ENCODE measurements around the gene TAF4.
"Not testable (repeated sequence)": the region's sequence is repeated elsewhere in the genome, so short reads cannot be mapped to it uniquely, and the experiment has no call there.

Gene TAF4, protein sequence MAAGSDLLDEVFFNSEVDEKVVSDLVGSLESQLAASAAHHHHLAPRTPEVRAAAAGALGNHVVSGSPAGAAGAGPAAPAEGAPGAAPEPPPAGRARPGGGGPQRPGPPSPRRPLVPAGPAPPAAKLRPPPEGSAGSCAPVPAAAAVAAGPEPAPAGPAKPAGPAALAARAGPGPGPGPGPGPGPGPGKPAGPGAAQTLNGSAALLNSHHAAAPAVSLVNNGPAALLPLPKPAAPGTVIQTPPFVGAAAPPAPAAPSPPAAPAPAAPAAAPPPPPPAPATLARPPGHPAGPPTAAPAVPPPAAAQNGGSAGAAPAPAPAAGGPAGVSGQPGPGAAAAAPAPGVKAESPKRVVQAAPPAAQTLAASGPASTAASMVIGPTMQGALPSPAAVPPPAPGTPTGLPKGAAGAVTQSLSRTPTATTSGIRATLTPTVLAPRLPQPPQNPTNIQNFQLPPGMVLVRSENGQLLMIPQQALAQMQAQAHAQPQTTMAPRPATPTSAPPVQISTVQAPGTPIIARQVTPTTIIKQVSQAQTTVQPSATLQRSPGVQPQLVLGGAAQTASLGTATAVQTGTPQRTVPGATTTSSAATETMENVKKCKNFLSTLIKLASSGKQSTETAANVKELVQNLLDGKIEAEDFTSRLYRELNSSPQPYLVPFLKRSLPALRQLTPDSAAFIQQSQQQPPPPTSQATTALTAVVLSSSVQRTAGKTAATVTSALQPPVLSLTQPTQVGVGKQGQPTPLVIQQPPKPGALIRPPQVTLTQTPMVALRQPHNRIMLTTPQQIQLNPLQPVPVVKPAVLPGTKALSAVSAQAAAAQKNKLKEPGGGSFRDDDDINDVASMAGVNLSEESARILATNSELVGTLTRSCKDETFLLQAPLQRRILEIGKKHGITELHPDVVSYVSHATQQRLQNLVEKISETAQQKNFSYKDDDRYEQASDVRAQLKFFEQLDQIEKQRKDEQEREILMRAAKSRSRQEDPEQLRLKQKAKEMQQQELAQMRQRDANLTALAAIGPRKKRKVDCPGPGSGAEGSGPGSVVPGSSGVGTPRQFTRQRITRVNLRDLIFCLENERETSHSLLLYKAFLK

DNA sequence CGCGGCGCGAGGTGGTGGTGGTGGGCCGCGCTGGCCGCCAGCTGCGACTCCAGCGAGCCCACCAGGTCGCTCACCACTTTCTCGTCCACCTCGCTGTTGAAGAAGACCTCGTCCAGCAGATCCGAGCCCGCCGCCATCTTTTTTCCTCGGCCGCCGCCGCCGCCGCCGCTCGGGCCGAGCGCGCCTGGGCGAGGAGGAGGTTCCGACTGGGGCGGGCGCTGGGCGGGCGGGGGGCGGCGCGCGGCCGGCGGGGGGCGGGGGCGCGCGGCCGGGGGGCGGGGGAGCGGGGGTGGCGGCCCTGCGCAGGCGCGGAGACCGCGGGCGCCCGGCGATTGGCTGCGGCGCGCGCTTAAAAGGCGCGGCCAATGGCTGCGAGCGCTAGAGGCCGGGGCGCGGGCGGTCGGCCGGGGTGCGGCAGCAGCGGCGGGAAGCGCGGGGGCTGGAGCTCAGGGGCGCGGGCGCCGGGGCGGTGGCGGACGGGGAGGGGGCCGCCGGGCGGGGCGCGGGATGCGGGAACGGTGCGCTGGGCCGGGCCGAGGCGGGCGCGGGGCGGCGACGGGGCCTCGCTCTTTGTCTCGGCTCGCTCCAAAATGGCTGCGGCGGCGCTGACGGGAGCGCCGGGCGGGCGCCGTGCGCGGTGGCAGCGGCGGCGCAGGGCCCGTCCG lies at the start of gene TAF4:
Gene TAF4, minus strand, starts transcription at position 208 of the 665 bp plus-strand sequence. Its CDS starts 71 bp downstream, at position 137.
- DNase-seq (ENCODE audit: low spot score): peak; percentile 94

DNA sequence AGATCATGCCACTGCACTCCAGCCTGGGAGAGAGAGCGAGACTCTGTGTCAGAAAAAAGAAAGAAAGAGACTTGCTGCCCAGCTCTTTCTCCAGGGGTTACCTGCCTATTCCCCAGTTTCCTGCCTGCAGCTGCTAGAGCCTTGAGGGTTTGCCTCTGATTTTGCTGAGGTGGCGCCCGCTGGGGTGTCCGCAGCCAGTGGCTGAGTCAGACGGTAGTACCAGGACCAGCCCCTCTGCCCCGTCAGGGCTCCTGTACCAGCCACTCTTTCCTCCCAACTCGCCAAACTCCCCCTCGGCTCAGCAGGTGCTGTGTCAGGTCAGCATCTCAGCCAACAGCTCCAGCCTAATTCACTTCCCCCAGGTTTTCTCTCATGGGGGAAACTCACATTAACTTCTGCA lies 49.2 kb upstream of the TAF4 start:
- DNase-seq (ENCODE audit: low spot score): no peak

DNA sequence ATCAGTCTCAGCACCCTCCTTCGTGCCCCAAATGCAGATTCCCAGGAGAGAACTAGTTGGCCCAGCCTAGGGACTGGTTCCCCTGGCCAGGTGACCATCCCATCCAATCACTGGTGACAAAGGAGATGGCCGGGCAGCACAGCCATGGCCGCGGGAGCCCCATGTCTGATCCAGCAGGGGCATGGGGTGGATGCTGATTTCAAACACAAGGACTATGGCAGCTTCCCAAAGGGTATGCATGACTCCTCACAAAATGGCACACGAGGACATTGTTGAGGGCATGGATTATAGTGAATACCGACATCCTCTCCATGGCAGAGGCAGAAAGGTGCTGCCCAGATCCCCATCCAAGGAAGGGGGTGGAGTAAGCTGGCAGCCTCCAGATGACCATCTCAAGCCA lies 46.7 kb upstream of the TAF4 start:
- no peak for DNase-seq (ENCODE audit: low spot score)

DNA sequence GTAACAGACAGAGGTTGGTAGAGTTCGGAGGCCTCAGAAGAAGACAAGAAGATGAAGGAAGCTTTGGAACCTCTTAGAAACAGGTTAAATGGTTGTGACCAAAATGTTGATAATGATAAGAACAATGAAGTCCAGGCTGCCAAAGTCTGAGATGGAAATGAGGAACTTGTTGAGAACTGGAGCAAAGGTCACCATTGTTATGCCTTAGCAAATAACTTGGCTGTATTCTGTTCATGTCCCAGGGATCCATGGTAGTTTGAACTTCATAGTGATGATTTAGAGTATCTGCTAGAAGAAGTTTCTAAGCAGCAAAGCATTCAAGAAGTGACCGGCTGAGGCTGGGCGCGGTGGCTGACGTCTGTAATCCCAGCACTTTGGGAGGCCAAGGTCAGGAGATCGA lies 45.5 kb upstream of the TAF4 start:
- no peak for DNase-seq (ENCODE audit: low spot score)

DNA sequence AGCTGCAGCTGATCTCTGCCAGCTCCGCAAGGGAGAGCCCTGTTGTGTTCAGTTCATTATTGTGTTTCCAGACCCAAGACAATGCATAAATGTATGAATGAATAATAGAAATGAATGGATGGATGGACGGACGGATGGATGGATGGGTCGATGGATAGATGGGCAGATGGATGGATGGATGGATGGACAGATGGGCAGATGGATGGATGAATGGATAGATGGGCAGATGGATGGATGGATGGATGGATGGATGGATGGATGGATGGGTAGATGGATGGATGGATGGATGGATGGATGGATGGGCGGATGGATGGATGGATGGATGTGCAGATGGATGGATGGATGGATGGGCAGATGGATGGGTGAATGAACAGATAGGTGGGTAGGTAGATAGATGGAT lies 39.9 kb upstream of the TAF4 start:
- DNase-seq (ENCODE audit: low spot score): no peak

DNA sequence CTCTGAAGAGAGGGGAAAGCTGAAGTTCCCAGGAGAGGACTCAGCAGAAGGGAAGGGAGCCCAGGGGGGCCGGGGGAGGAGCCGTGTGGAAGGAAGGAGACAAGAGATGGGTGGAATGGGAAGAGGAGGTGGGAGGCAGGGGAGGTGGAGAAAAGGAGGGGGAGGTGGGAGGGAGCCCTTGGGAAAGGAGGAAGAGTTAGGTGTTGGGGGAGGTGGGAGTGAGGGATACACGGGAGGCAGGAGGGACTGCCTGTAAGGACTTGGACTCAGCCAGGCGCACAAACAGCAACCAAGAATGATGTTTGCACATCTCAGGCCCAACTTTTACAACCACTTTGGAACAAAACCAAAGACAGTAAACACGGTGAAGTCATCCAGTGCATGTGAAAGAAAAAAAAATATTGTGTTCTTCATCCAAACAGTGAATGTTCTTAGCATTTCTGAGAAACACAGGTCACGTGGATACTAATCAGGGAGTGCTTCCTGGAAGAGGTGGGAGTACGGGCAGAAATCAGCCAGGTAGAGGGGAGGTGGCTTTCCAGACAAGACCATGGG lies 39.2 kb upstream of the TAF4 start:
- DNase-seq (ENCODE audit: low spot score): no peak

DNA sequence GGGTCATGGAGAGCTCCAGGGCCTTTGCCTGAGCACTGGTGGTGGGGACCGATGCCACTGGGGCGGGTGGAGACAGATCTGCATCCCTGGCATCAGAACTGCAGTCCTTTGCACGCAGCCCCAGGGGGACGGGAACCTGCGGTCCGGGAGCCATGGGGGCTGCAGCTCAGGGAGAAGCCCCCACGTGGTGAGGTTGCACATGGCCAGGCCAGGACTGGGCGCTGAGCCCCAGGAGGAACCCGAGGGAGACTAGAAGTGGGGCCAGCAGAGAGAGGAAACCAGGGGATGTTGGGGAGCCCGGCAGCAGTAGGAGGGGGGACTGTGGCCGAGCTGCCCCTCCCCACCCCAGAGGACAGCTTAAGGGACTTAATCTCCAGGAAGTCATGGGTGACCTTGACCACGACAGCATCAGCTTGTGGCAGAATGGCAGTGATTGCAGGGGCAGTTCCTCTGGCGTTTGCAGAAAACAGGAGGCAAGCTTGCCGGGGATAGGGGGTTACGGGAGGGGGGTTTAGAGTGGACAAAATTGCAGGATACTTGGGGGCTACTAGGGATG lies 38.6 kb upstream of the TAF4 start:
- DNase-seq (ENCODE audit: low spot score): no peak

DNA sequence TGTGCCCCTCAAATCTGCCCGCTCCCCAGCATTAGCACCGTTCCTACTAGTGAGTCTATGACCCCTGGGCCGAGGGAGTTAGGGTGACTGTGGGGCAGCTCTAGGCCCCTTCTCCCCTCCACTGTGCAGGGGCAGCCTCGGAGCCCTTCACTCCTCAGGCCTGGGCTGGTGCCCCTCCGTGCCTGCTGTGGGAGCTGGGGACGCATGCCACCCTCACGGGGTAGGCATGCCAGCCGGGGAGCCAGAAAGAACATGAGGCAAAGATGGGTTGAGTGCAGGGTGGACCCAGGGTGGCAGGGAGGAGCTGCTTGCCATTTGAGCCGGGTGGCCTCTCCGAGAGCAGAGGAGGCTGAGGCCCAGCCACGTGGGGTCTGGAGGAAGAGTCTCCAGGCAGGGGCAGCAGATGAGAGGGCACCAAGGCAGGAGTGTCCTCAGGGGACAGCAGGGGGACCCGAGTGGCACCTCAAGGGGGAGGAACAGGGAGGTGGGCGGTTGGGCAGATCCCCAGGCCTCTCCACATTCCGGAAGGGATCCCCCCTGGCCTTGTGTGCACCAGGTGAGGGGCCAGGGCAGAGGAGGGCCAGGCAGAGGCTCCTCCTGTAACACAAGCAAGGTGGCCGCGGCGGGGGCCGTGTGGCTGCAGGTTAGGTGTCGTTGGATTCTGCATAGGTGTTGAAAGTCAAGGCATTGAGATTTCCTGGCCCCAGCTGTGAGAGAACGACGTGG lies 38.0 kb upstream of the TAF4 start:
- no peak for DNase-seq (ENCODE audit: low spot score)

DNA sequence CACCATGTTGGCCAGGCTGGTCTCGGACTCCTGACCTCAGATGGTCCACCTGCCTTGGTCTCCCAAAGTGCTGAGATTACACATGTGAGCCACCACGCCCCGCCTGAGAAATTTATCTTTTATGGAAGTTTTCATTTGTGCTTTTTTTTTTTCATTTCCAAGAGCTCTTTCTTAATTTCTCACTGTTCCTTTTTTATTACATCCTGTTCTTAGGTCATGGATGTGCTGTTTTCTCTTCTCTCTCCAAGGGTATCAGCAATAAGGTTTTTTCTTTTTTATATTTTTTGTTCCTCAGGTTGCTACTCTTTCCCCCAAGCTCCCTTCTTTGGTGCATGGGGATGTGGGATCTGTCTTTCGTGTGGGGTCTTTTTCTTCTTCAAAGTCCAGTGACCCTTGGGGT lies 35.4 kb upstream of the TAF4 start:
- DNase-seq (ENCODE audit: low spot score): no peak

DNA sequence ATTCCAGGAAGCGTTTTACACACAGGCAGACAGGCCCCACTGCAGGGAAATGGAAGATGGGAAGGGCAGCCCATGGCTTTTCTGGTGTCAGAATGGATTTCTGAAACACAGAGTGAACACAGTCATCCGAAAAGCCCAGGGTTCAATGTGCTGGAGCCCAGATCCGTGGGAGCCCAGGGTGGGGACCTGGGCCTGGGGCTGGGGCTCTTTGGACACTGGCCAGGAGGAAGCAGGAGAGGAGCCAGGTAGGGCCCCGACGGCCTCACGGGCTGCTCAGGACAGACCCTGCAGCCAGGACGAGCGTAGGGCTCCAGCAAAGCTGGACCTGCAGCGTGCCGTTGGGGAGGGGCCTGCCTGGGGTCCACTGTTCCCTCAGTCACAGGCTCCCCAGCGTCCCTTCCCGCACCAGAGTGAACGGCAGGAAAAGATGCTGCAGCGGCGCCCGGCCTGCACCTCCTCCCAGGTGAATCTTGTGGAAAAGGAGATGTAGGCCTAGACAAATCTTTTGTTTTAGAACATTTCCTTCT lies 32.3 kb upstream of the TAF4 start:
- DNase-seq (ENCODE audit: low spot score): no peak

DNA sequence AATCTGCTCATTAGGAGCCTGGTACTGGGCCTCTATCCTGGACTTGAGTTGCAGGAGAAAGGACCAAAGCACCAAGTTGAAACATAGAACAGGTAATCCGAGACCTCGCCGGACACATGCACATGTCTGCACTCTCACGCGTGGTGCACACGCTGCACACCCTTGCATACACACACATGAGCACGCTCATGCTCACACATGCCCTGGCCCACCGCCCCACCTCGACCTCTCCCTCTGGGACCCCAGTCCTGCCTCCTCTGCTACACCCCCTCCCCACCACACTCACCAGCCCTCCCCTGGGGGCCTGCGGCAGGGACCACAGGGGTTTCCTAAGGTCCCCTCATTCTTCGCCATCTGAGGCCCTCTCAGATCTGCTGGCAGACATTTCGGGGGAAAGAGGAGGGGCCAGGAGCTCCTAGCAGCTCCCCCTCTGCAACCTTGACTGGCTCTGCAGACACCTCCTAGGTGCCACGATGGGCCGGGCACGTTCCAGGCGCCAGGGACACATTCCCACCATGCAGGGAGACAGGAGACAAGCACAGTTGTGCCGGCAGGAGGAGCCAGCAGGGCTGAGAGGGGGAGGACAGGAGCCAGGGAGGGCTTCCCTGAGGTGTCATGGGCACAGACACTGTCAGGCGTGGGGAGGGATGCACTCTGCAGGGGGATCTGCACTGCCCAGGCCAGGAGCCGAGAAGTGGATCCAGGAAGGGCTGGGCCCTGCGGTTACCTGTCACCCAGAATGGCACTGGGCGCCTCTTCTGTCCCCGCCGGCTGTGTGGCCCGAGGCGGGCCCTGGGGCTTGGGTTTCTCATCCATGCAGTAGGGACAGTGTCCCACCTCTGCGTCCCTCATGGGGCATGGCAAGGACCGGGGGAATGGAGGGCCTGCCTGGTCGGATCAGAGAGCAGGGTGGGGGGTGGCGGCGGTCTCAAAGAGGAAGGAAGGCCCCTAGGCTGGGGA lies 31.0 kb upstream of the TAF4 start:
- no peak for DNase-seq (ENCODE audit: low spot score)

DNA sequence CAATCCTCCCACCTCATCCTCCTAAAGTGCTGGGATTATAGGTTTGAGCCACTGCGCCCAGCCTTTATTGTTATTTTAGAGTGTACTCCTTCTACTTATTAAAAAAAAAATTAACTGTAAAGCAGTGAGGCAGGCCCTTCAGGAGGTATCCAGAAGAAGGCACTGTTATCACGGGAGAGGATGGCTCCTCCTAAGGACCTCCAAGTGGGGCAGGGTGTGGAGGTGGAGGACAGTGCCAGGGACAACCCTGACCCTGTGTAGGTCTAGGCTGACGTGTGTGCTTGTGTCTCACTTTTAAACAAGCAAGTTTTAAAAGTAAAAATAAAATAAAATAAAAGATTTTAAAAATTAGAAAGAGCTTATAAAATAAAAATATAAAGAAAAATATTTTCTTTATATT lies 23.7 kb upstream of the TAF4 start:
- no peak for DNase-seq (ENCODE audit: low spot score)

DNA sequence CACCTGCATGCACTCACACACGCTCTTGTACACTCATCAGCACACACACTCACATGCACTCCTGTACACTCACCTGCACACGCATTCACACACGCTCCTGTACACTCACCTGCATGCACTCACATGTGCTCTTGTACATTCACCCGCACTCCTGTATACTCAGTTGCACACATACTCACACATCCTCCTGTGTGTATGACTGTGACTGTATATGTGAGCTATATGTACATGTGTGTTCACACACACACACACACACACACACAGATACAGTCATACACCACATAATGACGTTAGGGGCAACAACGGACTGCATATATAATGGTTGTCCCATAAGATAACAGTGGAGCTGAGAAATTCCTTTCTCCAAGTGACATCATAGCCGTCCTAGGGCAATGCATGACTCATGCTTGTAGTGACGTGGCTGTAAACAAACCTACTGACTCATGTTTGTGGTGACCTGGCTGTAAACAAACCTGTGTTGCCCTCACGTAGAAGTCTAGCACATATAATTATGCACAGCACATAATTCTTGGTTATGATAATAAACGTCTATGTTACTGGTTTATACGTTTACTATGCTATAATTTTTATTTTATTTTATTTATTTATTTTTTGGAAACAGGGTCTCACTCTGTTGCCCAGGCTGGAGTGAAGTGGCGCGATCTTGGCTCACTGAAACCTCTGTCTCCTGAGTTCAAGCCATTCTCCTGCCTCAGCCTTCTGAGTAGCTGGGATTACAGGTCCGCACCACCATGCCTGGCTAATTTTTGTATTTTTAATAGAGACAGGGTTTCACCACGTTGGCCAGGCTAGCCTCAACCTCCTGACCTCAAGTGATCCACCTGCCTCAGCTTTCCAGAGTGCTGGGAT lies 22.8 kb upstream of the TAF4 start:
- DNase-seq (ENCODE audit: low spot score): no peak

DNA sequence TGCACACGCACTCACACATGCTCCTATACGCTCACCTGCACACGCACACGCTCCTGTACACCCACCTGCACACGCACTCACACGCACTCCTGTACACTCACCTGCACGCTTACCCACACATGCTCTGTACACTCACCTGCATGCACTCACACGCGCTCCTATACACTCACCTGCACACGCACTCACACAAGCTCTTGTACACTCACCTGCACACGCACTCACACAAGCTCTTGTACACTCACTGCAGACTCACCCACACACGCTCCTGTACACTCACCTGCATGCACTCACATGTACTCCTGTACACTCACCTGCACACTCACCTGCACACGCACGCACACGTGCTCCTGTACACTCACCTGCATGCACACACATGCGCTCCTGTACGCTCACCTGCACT lies 22.0 kb upstream of the TAF4 start:
- DNase-seq (ENCODE audit: low spot score): no peak

DNA sequence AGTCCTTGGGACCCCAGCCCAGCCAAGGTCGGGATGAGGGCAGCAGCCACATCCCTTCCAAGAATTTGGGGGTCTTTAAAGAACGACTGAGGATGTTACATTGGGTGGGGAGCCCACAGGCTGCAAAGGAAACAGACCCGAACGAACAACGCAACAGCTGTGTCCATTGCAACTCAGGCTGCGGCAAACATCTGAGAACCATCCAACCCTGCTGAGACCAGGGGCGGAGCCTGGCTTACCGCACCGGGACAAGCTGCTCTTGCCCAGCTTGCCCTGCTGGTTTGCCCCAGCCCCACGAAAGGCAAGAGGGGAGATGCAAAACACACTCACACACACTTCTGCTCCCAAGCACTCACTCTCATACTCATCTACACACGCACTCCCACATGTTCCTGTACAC lies 21.5 kb upstream of the TAF4 start:
- no peak for DNase-seq (ENCODE audit: low spot score)

DNA sequence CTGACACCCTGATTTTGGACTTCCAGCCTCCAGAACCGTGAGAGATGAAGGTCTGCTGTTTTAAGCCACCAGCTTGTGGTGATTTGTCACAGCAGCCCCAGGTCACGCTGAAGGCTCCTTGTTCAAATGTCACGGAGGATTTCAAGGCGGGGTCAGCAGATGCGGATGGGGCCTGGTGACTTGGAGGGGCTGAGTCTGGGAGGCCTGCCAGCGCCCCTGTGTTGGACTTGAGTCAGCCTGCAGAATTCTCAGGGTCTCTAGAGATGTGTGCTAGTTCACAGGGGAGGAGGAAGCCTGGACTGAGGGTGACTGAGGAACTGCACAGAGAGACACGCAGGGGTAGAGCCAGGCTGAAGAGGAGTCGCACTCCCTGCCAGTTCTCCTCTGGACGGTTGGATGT lies 19.5 kb upstream of the TAF4 start:
- DNase-seq (ENCODE audit: low spot score): no peak

DNA sequence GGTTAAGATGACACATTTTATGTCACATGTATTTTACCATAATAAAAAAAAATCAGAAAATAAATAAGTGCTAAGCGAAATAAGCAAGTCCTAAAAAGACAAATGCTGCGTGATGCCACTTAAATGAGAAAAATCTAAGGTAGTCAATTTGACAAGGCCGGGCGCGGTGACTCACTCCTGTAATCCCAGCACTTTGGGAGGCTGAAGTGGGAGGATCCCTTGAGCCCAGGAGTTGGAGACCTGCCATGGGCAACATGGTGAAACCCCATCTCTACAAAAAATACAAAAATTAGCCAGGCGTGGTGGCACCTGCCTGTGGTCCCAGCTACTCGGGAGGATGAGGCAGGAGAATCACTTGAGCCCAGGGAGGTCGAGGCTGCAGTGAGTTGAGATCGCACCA lies 18.5 kb upstream of the TAF4 start:
- DNase-seq (ENCODE audit: low spot score): not testable (repeated sequence)

DNA sequence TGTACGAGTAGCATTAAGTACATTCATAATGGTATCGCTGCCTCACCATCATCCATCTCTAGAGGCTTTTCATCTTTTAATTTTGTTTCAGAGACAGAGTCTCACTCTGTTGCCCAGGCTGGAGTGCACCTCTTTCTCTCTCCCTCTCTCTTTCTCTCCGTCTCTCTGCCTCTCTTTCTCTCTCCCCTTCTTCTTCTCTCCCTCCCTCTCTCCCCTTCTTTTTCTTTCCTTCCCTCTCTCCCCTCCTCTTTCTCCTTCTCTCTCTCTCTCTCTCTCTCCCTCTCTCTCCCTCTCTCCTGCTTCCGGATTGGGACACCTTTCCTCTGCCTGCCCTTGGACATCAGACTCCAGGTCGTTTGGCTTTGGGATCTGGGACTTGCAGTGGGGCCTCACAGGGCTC lies 17.6 kb upstream of the TAF4 start:
- no peak for DNase-seq (ENCODE audit: low spot score)
